22Rv1 (cell line): ENCODE data around the gene OR5K3.

ENCODE experiments used
- H3K27ac ChIP-seq: fragments of 450-650 bp; 2 replicates; pipeline ENCODE4 v1.5.1; 2017
- ZFX ChIP-seq: fragments of 450-650 bp; IDR thresholded peaks from 2 replicates; pipeline ENCODE4 v1.6.1; 2017; ENCODE audit warnings: antibody characterized with exemption, borderline replicate concordance
- TF ChIP-seq, protein P1 (sequence below): fragments of 450-650 bp; IDR thresholded peaks from 2 replicates; pipeline ENCODE4 v1.5.1; 2017; ENCODE audit warnings: mild to moderate bottlenecking

OR5K3 gene

GRCh38 chr3:98390366-98390765 lies at the start of gene OR5K3:
Gene OR5K3, plus strand, starts transcription at chr3:98390666. Its CDS starts 0 bp downstream, at chr3:98390666.
- H3K27ac ChIP-seq: no peak within 1 kb of the TSS
- no peak for TF ChIP-seq ZFX
- TF ChIP-seq, protein P1, sequence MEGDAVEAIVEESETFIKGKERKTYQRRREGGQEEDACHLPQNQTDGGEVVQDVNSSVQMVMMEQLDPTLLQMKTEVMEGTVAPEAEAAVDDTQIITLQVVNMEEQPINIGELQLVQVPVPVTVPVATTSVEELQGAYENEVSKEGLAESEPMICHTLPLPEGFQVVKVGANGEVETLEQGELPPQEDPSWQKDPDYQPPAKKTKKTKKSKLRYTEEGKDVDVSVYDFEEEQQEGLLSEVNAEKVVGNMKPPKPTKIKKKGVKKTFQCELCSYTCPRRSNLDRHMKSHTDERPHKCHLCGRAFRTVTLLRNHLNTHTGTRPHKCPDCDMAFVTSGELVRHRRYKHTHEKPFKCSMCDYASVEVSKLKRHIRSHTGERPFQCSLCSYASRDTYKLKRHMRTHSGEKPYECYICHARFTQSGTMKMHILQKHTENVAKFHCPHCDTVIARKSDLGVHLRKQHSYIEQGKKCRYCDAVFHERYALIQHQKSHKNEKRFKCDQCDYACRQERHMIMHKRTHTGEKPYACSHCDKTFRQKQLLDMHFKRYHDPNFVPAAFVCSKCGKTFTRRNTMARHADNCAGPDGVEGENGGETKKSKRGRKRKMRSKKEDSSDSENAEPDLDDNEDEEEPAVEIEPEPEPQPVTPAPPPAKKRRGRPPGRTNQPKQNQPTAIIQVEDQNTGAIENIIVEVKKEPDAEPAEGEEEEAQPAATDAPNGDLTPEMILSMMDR: no peak

- TF ChIP-seq, protein P1: no peak
- TF ChIP-seq ZFX: no peak
- H3K27ac ChIP-seq: no peak overlapping the region
Measured at GRCh38 chr3:98341758-98342157, 48.7 kb upstream of the OR5K3 start.

DNA sequence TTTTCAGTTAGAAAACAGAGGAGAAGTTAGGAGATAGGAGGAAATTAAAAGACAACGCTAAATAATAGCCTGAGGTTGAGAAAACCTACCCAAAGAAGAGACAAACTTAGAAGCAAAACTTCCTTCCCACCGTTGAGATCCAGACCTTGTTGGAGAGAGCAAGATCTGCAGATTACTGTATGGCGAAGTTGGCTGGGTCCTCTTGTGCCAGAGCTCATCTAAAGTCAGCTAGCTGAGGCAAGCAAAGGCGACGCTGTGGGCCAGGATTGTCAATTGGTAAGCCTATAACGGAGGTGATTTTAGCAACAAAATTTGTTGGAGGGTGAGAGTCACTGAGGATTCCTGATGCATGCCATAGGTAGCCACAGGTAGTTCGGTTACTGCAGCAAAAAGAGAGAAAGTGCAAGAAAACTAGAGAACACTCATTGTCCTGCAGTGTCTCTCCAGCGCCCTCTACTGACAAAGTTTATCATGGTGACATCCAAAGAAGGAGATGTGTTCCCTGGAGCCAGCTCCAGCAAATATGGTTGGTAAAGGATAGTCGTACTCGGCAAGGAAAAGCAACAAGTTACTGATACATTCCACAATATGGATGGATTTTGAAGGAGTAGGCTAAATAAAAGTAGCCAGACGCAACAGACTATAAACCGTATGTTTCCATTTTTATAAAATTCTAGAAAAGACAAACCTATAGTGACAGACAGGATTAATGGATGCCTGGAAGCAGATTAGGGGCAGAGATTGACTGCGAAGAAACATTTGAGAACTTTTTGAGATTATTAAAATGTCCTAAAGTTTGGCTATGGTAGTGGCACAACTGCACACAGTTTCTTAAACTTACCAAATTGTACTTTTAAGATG lies 46.6 kb upstream of the OR5K3 start:
- H3K27ac ChIP-seq: no peak overlapping the region
- TF ChIP-seq ZFX: no peak
- TF ChIP-seq, protein P1: peak; percentile 97

- H3K27ac ChIP-seq: no peak overlapping the region
- TF ChIP-seq, protein P1: no peak
- TF ChIP-seq ZFX: no peak
Measured at GRCh38 chr3:98350082-98350481, 40.4 kb upstream of the OR5K3 start.

- TF ChIP-seq, protein P1: no peak
- TF ChIP-seq ZFX: no peak
- H3K27ac ChIP-seq: no peak within 1 kb of the TSS
Measured at GRCh38 chr3:98353554-98353953, 36.9 kb upstream of the OR5K3 start, which contains the start of gene OR5K4. Gene OR5K4, plus strand, starts transcription at chr3:98353854. Its CDS starts 0 bp downstream, at chr3:98353854.

GRCh38 chr3:98359250-98359649 lies 31.2 kb upstream of the OR5K3 start:
- no peak overlapping the region for H3K27ac ChIP-seq
- TF ChIP-seq, protein P1: no peak
- no peak for TF ChIP-seq ZFX

DNA sequence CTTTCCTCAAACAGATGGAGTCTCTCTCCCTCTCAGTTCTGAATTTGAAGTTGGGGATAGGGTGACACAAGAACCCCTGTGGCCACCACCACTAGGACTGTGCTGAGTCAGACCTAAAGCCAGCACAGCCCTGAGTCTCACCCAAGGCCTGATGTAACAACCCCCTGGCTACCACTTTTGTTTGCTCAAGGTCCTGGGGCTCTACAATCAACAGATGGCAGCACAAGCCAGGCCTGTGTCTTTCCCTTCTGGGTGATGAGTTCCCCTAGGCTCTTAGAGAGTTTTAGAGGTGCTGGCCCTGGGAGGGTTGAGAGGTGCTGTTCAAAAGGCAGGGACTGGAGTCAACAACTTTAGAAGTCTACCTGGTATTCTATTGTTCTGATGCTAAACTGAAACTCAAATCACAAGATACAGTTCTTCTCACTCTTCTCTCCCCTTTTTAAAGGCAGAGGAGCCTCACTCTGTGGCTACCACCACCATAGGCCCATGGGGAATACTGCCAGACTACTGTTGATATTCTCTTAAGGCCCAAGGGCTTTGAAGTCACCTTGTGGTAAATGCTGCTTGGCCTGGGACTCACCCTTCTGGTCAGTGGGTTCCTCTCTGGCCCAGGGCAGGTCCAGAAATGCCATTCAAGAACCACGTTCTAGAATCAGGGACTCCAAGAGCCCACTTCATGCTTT lies 30.3 kb upstream of the OR5K3 start:
- TF ChIP-seq, protein P1: no peak
- no peak for TF ChIP-seq ZFX
- no peak overlapping the region for H3K27ac ChIP-seq
